ENCODE data around the gene WDFY2.

WDFY2 gene

DNA sequence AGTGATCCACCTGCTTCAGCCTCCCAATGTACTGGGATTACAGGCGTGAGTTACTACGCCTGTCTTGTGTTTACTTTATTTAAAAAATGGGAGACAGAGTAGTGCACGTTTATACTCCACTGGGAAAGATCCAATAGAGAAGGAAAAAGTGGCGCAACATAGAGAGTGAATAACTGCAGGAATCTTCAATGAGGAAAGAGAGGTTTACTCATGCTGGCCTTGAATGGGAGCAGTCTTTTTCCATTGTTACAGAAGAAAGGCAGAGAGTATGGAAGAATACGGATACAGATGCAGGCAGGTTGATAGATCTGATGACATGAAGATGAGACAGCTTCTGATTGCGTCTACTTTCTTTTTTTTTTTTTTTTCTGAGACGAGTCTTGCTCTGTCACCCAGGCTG lies 4.6 kb upstream of the WDFY2 start:
- Histone ChIP-seq H3K4me1 (ENCODE audit: control insufficient read depth in 2 of 2, insufficient read depth in 1 of 2, low read depth in 1 of 2, low read length in 2 of 2) (peaks cover 2 to 5% of the 10 kb centered on the region in 2 donors), H2BK12ac (ENCODE audit: low read length) (no peak overlapping the region), H3K4me3 (ENCODE audit: low read length in 2 of 2) (no peak overlapping the region), H3K79me1 (ENCODE audit: low read depth, low read length) (no peaks in the 10 kb centered on the region), H3K9ac (ENCODE audit: low read depth, low read length, poor library complexity) (no peak overlapping the region), H2BK5ac (ENCODE audit: low read length) (no peak overlapping the region), H2BK120ac (ENCODE audit: low read depth, low read length) (no peak overlapping the region), H4K8ac (ENCODE audit: low read depth, low read length) (no peak overlapping the region), H2BK15ac (ENCODE audit: low read length) (no peak overlapping the region), H2AK5ac (ENCODE audit: low read depth, low read length) (no peak overlapping the region), H2AFZ (ENCODE audit: low read length) (no peak overlapping the region), H3K36me3 (replicated peaks in 1 of 2; ENCODE audit: control insufficient read depth in 2 of 2, insufficient read depth in 2 of 2, low read length in 2 of 2) (no peaks in the 10 kb centered on the region), H3K9me3 (replicated peaks in 1 of 2; ENCODE audit: control insufficient read depth in 2 of 2, insufficient read depth in 1 of 2, low read depth in 1 of 2, low read length in 2 of 2) (no peaks in the 10 kb centered on the region), H3K18ac (ENCODE audit: low read length) (no peak overlapping the region), H3K27ac (replicated peaks; ENCODE audit: low read length) (no peak overlapping the region), H3K4ac (ENCODE audit: low read length) (no peak overlapping the region), H3K4me2 (ENCODE audit: insufficient read depth, low read length, poor library complexity, severe bottlenecking) (no peak overlapping the region), H3K23ac (ENCODE audit: low read depth, low read length, poor library complexity) (no peak overlapping the region), H3K14ac (ENCODE audit: low read length) (no peak overlapping the region), H4K91ac (ENCODE audit: low read depth, low read length, poor library complexity) (no peak overlapping the region), H3K27me3 (ENCODE audit: control insufficient read depth in 3 of 3, insufficient read depth in 3 of 3, low read depth in 1 of 3, low read length in 3 of 3) (peaks cover 0 to 3% (median 0%) of the 10 kb centered on the region in 3 experiments)
- no peak for DNase-seq (ENCODE audit: low spot score)
- no CpG with 5 or more reads among the region's 7 CpGs for WGBS, 2 donors (ENCODE audit: extremely low coverage in 2 of 2, insufficient read length in 2 of 2, insufficient replicate concordance in 1 of 2)

DNA sequence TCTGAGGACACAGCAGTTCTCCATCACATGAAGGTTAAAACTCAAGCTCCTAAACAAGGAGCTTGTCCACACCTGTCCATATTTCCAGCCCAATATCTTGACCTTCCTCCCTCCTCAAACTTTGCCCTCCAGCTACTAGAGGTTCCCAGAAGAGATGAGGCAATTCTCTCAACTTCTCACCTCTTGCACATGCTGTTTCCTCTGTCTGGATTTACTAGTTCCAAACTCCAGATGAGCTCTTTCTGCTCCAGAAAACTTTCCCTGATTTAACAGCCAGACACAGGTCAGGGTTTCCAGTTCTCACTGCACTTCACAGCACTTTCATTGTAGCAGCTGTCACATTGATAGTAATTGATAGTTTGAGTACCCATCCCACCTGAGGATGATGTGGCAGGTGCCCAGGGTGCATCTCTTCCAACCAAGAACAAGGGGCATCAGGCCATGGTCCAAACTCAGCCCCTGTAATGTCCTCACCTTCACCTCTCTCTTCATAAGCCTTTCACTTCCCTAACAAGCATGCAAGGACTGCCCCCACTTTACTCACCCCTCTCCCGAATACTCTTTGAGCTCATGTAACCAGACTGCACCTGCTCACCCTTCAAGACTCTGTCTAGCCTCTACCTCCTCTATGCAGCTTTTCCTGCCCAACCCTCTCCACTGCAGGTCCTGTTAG lies 3.0 kb upstream of the WDFY2 start:
- Histone ChIP-seq H3K27ac (replicated peaks; ENCODE audit: low read length) (no peak overlapping the region), H3K18ac (ENCODE audit: low read length) (no peak overlapping the region)

DNA sequence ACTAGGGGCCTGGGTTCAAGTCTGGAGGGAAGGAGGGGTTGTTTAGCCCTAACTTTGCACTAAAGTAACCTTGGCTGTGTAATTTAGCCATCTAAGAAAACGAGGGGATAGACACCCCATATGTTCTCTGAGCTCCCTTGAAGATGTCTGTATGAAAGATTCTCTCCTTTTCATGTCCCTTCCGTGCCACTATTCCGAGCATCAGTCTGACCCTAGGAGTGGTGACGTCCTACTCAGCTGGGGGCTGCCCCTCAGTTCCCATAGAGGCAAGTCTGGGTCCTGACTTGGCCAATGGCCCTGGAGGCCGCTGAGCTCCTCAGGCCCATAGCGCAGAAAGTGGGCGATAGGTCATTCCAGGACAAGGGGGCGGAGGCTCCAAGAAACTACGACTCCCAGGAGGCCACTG lies 790 bp upstream of the WDFY2 start:
- H3K27ac ChIP-seq (replicated peaks; ENCODE audit: low read length) = peak overlapping the region; percentile 91
- DNase-seq (ENCODE audit: low spot score) = no peak
- H3K23ac ChIP-seq (ENCODE audit: low read depth, low read length, poor library complexity) = no peak overlapping the region
- H2AK5ac ChIP-seq (ENCODE audit: low read depth, low read length) = no peak overlapping the region
- H2BK12ac ChIP-seq (ENCODE audit: low read length) = no peak overlapping the region
- peak overlapping the region; percentile 90 for H3K18ac ChIP-seq (ENCODE audit: low read length)
- peaks cover 10 to 11% of the 10 kb centered on the region in 2 donors for H3K4me1 ChIP-seq (ENCODE audit: control insufficient read depth in 2 of 2, insufficient read depth in 1 of 2, low read depth in 1 of 2, low read length in 2 of 2)
- H3K9me3 ChIP-seq (replicated peaks in 1 of 2; ENCODE audit: control insufficient read depth in 2 of 2, insufficient read depth in 1 of 2, low read depth in 1 of 2, low read length in 2 of 2) = no peaks in the 10 kb centered on the region
- no peaks in the 10 kb centered on the region for H3K27me3 ChIP-seq (ENCODE audit: control insufficient read depth in 3 of 3, insufficient read depth in 3 of 3, low read depth in 1 of 3, low read length in 3 of 3)
- H3K9ac ChIP-seq (ENCODE audit: low read depth, low read length, poor library complexity) = no peak overlapping the region
- H3K4ac ChIP-seq (ENCODE audit: low read length) = no peak overlapping the region
- no peak overlapping the region for H2BK15ac ChIP-seq (ENCODE audit: low read length)
- peak overlapping the region; percentile 94 for H2AFZ ChIP-seq (ENCODE audit: low read length)
- H2BK120ac ChIP-seq (ENCODE audit: low read depth, low read length) = no peak overlapping the region
- no peak overlapping the region for H2BK5ac ChIP-seq (ENCODE audit: low read length)
- WGBS, 2 donors (ENCODE audit: extremely low coverage in 2 of 2, insufficient read length in 2 of 2, insufficient replicate concordance in 1 of 2) = no CpG with 5 or more reads among the region's 9 CpGs
- H4K8ac ChIP-seq (ENCODE audit: low read depth, low read length) = no peak overlapping the region
- no peaks in the 10 kb centered on the region for H3K79me1 ChIP-seq (ENCODE audit: low read depth, low read length)
- peak overlapping the region; percentile 75 to 95 for H3K4me3 ChIP-seq (ENCODE audit: low read length in 2 of 2)
- H4K91ac ChIP-seq (ENCODE audit: low read depth, low read length, poor library complexity) = no peak overlapping the region
- peak overlapping the region; percentile 59 for H3K4me2 ChIP-seq (ENCODE audit: insufficient read depth, low read length, poor library complexity, severe bottlenecking)
- H3K14ac ChIP-seq (ENCODE audit: low read length) = no peak overlapping the region
- no peaks in the 10 kb centered on the region for H3K36me3 ChIP-seq (replicated peaks in 1 of 2; ENCODE audit: control insufficient read depth in 2 of 2, insufficient read depth in 2 of 2, low read length in 2 of 2)

More for the DNA sequence above, 3.0 kb upstream of the WDFY2 start:
- Histone ChIP-seq H3K14ac (ENCODE audit: low read length) (no peak overlapping the region), H2AK5ac (ENCODE audit: low read depth, low read length) (no peak overlapping the region), H3K79me1 (ENCODE audit: low read depth, low read length) (no peaks in the 10 kb centered on the region), H4K8ac (ENCODE audit: low read depth, low read length) (no peak overlapping the region), H3K4me3 (ENCODE audit: low read length in 2 of 2) (no peak overlapping the region), H2AFZ (ENCODE audit: low read length) (no peak overlapping the region), H2BK120ac (ENCODE audit: low read depth, low read length) (no peak overlapping the region), H3K9me3 (replicated peaks in 1 of 2; ENCODE audit: control insufficient read depth in 2 of 2, insufficient read depth in 1 of 2, low read depth in 1 of 2, low read length in 2 of 2) (no peaks in the 10 kb centered on the region), H3K4me2 (ENCODE audit: insufficient read depth, low read length, poor library complexity, severe bottlenecking) (no peak overlapping the region), H3K9ac (ENCODE audit: low read depth, low read length, poor library complexity) (no peak overlapping the region), H3K23ac (ENCODE audit: low read depth, low read length, poor library complexity) (no peak overlapping the region), H3K4ac (ENCODE audit: low read length) (no peak overlapping the region), H2BK15ac (ENCODE audit: low read length) (no peak overlapping the region), H2BK5ac (ENCODE audit: low read length) (no peak overlapping the region), H3K4me1 (ENCODE audit: control insufficient read depth in 2 of 2, insufficient read depth in 1 of 2, low read depth in 1 of 2, low read length in 2 of 2) (peaks cover 5 to 7% of the 10 kb centered on the region in 2 donors), H2BK12ac (ENCODE audit: low read length) (no peak overlapping the region), H3K36me3 (replicated peaks in 1 of 2; ENCODE audit: control insufficient read depth in 2 of 2, insufficient read depth in 2 of 2, low read length in 2 of 2) (no peaks in the 10 kb centered on the region), H4K91ac (ENCODE audit: low read depth, low read length, poor library complexity) (no peak overlapping the region), H3K27me3 (ENCODE audit: control insufficient read depth in 3 of 3, insufficient read depth in 3 of 3, low read depth in 1 of 3, low read length in 3 of 3) (peaks cover 0 to 3% (median 0%) of the 10 kb centered on the region in 3 experiments)
- WGBS, 2 donors (ENCODE audit: extremely low coverage in 2 of 2, insufficient read length in 2 of 2, insufficient replicate concordance in 1 of 2) = no CpG with 5 or more reads among the region's 1 CpG
- no peak for DNase-seq (ENCODE audit: low spot score)

DNA sequence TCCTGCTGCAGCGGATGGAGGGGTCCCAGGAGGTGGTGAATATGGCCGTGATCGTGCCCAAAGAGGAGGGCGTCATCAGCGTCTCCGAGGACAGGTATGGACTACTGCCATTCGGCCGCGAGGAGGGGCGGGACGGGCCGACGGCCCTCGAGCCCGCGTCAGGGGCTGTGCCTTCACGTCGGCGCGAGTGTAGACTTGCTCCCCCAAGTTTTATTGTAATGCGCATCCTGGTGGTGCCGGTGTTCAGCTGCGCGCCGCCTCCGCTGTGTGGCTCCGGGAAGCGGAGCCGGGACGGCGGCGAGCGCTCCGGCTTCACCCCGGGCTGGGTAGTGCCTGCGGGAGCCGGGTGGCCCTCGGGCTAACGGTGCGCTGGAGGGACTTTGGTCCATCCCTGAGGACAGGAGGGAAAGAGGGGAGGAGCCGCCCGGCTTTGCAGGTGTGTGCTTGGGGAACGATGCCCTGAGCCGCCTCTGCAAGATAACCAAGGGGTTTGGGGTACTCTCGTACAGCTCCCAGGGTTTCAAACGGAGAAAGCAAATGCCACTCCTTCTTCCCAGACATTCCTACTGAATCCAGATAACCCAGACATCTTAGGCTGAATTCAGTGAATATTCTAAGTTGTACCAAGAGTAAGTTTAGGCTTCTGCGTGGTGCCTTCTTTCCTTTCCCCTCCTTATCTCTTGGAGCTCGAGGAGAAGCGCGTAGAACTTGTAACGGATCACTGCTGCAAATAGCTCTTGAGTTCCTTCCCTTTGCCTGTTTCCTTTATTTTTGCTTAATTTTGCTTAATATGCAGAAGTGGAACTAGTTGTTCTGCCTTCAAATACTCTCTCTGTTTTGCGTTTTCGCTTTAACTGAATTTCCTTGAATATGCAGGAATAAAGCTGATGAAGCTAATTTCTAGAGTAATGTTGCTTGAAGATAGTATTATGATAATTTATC lies 740 bp downstream of the WDFY2 start:
- no CpG with 5 or more reads among the region's 53 CpGs for WGBS, 2 donors (ENCODE audit: extremely low coverage in 2 of 2, insufficient read length in 2 of 2, insufficient replicate concordance in 1 of 2)
- Histone ChIP-seq H3K4ac (ENCODE audit: low read length) (no peak overlapping the region), H2BK12ac (ENCODE audit: low read length) (no peak overlapping the region)

More for the DNA sequence above, 740 bp downstream of the WDFY2 start:
- H3K14ac ChIP-seq (ENCODE audit: low read length) = peak overlapping the region; percentile 51
- H3K4me2 ChIP-seq (ENCODE audit: insufficient read depth, low read length, poor library complexity, severe bottlenecking) = peak overlapping the region; percentile 79
- H3K9me3 ChIP-seq (replicated peaks in 1 of 2; ENCODE audit: control insufficient read depth in 2 of 2, insufficient read depth in 1 of 2, low read depth in 1 of 2, low read length in 2 of 2) = no peaks in the 10 kb centered on the region
- no peaks in the 10 kb centered on the region for H3K79me1 ChIP-seq (ENCODE audit: low read depth, low read length)
- DNase-seq (ENCODE audit: low spot score) = peak; percentile 72
- H4K8ac ChIP-seq (ENCODE audit: low read depth, low read length) = no peak overlapping the region
- no peaks in the 10 kb centered on the region for H3K27me3 ChIP-seq (ENCODE audit: control insufficient read depth in 3 of 3, insufficient read depth in 3 of 3, low read depth in 1 of 3, low read length in 3 of 3)
- H4K91ac ChIP-seq (ENCODE audit: low read depth, low read length, poor library complexity) = no peak overlapping the region
- H3K4me1 ChIP-seq (ENCODE audit: control insufficient read depth in 2 of 2, insufficient read depth in 1 of 2, low read depth in 1 of 2, low read length in 2 of 2) = peaks cover 10 to 19% of the 10 kb centered on the region in 2 donors
- H3K9ac ChIP-seq (ENCODE audit: low read depth, low read length, poor library complexity) = peak overlapping the region; percentile 97
- H3K27ac ChIP-seq (replicated peaks; ENCODE audit: low read length) = peak overlapping the region; percentile 95
- peak overlapping the region; percentile 96 for H3K18ac ChIP-seq (ENCODE audit: low read length)
- peak overlapping the region; percentile 95 to 97 for H3K4me3 ChIP-seq (ENCODE audit: low read length in 2 of 2)
- H2AFZ ChIP-seq (ENCODE audit: low read length) = peak overlapping the region; percentile 95
- H2BK5ac ChIP-seq (ENCODE audit: low read length) = peak overlapping the region; percentile 94
- peak overlapping the region; percentile 95 for H2BK15ac ChIP-seq (ENCODE audit: low read length)
- H2BK120ac ChIP-seq (ENCODE audit: low read depth, low read length) = no peak overlapping the region
- H2AK5ac ChIP-seq (ENCODE audit: low read depth, low read length) = no peak overlapping the region
- peak overlapping the region; percentile 97 for H3K23ac ChIP-seq (ENCODE audit: low read depth, low read length, poor library complexity)
- no peaks in the 10 kb centered on the region for H3K36me3 ChIP-seq (replicated peaks in 1 of 2; ENCODE audit: control insufficient read depth in 2 of 2, insufficient read depth in 2 of 2, low read length in 2 of 2)
